Esophagus muscularis mucosa (tissue), 4 donors: ENCODE measurements around the gene TMEM100. TPM values are rescaled to one million over a fixed set of nuclear protein-coding genes. Genes with fewer than 3 reads are reported as not detected.

Source experiments
- total RNA-seq, 4 donors: library from RNA; depleted of rRNA; stranded (reverse); fragments of >200 nt; gene quantifications; one replicate each; pipeline versions ENCODE4 v1.1.0 to v1.2.1, GENCODE V29; 2016

The TMEM100 gene
- total RNA-seq, 4 donors from 2014 or later = 4.2 to 9.6 (median 9.5) TPM

Other genes with a start within 250 kb of the TMEM100 start
- not detected for gene SMIM36, start 211.4 kb downstream of the TMEM100 start, total RNA-seq
- gene PCTP, start 28.2 kb upstream of the TMEM100 start, total RNA-seq = 10 to 100 TPM; 11.2 to 17.4 (median 11.8) TPM